ENCODE measurements around the gene GNG8. TPM values are rescaled to one million over a fixed set of nuclear protein-coding genes. Genes with fewer than 3 reads are reported as not detected.

GNG8 gene
- total RNA-seq, 1 donor = not detected

- DNase-seq (ENCODE audit: low read depth) = no peak
- H3K4me3 ChIP-seq (ENCODE audit: low read depth, low read length) = no peak overlapping the region
- TF ChIP-seq CTCF (IDR thresholded peaks at IDR 0.05; ENCODE audit: insufficient read depth, low read length) = no peak
These were observed 28.6 kb downstream of the GNG8 start for GRCh38 chr19:46607448-46607841.

- H3K4me3 ChIP-seq (ENCODE audit: low read depth, low read length) = no peak overlapping the region
- no peak for TF ChIP-seq CTCF (IDR thresholded peaks at IDR 0.05; ENCODE audit: insufficient read depth, low read length)
- DNase-seq (ENCODE audit: low read depth) = no peak
These were observed 29.1 kb downstream of the GNG8 start for GRCh38 chr19:46606681-46607447.

GRCh38 chr19:46606019-46606418 is 30.0 kb downstream of the GNG8 start:
- H3K4me3 ChIP-seq (ENCODE audit: low read depth, low read length) = no peak overlapping the region
- no peak for DNase-seq (ENCODE audit: low read depth)
- no peak for TF ChIP-seq CTCF (IDR thresholded peaks at IDR 0.05; ENCODE audit: insufficient read depth, low read length)

GRCh38 chr19:46605356-46605821 is 30.6 kb downstream of the GNG8 start:
- TF ChIP-seq CTCF (IDR thresholded peaks at IDR 0.05; ENCODE audit: insufficient read depth, low read length) = no peak
- H3K4me3 ChIP-seq (ENCODE audit: low read depth, low read length) = peak overlapping the region; percentile 35
- peak; percentile 28 for DNase-seq (ENCODE audit: low read depth)

- no peak for TF ChIP-seq CTCF (IDR thresholded peaks at IDR 0.05; ENCODE audit: insufficient read depth, low read length)
- no peak for DNase-seq (ENCODE audit: low read depth)
- H3K4me3 ChIP-seq (ENCODE audit: low read depth, low read length) = peak overlapping the region; percentile 35
These were observed 31.1 kb downstream of the GNG8 start for GRCh38 chr19:46604781-46605355.

- H3K4me3 ChIP-seq (ENCODE audit: low read depth, low read length) = peak overlapping the region; percentile 94
- DNase-seq (ENCODE audit: low read depth) = no peak
- no peak for TF ChIP-seq CTCF (IDR thresholded peaks at IDR 0.05; ENCODE audit: insufficient read depth, low read length)
These were observed 32.2 kb downstream of the GNG8 start for GRCh38 chr19:46603752-46604231.
